ENCODE measurements around the gene SEMA3D. TPM values are rescaled to one million over a fixed set of nuclear protein-coding genes. Genes with fewer than 3 reads are reported as not detected.

The SEMA3D gene
- total and polyA plus RNA-seq, 2 of the 4 experiments (the other 2 are of a cell fraction), result 2.9 to 13.6 TPM

DNA sequence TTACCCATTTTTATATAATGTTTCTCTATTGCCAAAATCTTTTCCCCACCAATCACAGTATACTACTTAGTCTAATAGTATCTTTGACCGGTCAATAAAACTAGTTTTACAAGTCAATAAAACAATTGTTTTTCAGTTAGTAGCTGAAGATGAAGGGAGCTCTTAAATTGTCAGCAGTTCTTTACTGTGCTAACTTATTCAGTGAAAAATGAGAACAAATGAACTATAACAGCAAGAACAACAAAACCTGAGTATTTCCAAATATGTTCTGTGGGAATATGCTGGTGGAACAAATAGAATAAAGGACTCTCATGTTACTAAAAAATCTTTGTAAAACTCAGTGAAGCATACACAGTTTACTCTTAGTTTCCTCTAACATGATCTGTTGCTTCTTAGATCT is 134.0 kb downstream of the SEMA3D start:
- Histone ChIP-seq H3K14ac (replicated peaks; ENCODE audit: low read depth, low read length) (no peak overlapping the region), H3K23ac (ENCODE audit: low read depth, low read length) (no peak overlapping the region), H3K9ac (ENCODE audit: low read depth, low read length) (no peak overlapping the region), H4K5ac (ENCODE audit: low read depth, low read length) (no peak overlapping the region), H3K27me3 (ENCODE audit: control insufficient read depth, insufficient read depth, low read length) (no peaks in the 10 kb centered on the region), H3K4me3 (ENCODE audit: insufficient read depth, low read depth, low read length) (no peak overlapping the region), H3K36me3 (ENCODE audit: control insufficient read depth, insufficient read depth, low read length) (no peaks in the 10 kb centered on the region), H2AK5ac (ENCODE audit: low read depth, low read length) (no peak overlapping the region), H3K9me3 (ENCODE audit: control insufficient read depth, insufficient read depth, low read length) (no peaks in the 10 kb centered on the region), H2BK20ac (ENCODE audit: low read depth, low read length) (no peak overlapping the region), H2AK9ac (replicated peaks; ENCODE audit: low read depth, low read length, poor library complexity) (no peak overlapping the region), H3K56ac (ENCODE audit: extremely low read depth, insufficient read depth, low read length) (no peak overlapping the region), H2BK5ac (ENCODE audit: low read depth, low read length, poor library complexity, severe bottlenecking) (no peak overlapping the region), H2BK15ac (ENCODE audit: low read depth, low read length) (no peak overlapping the region), H4K20me1 (ENCODE audit: insufficient read depth, low read length) (no peaks in the 10 kb centered on the region), H3K4me1 (ENCODE audit: control insufficient read depth, insufficient read depth, low read length) (no peaks in the 10 kb centered on the region), H3K18ac (ENCODE audit: low read depth, low read length) (no peak overlapping the region), H4K8ac (ENCODE audit: low read depth in 2 of 2, low read length in 2 of 2) (no peak overlapping the region), H3K79me1 (ENCODE audit: low read depth in 1 of 2, low read length in 2 of 2) (no peaks in the 10 kb centered on the region), H3K4ac (ENCODE audit: low read depth, low read length) (no peak overlapping the region), H2AFZ (replicated peaks; ENCODE audit: low read length, poor library complexity) (no peak overlapping the region), H3K9me1 (ENCODE audit: insufficient read depth, low read length) (no peaks in the 10 kb centered on the region), H3K4me2 (ENCODE audit: low read depth, low read length) (no peak overlapping the region), H4K91ac (ENCODE audit: insufficient read depth, low read depth, low read length) (no peak overlapping the region), H3K27ac (ENCODE audit: insufficient read depth, low read length) (no peak overlapping the region), H2BK120ac (ENCODE audit: low read depth, low read length) (no peak overlapping the region)
- BruUV-seq (replicated peaks), result no TSS peak
- dilution Hi-C loops (cut with HindIII; ENCODE audit: low sequenced_read_pairs, unreplicated experiment), result no loop called here
- intact Hi-C loops (cut with micrococcal nuclease), result no loop called here
- TF ChIP-seq POLR2A (IDR thresholded peaks at IDR 0.05; ENCODE audit: low read depth, low read length) (no peak), CEBPB (IDR thresholded peaks at IDR 0.05; ENCODE audit: low read depth, low read length) (no peak), MAZ (IDR thresholded peaks at IDR 0.05; ENCODE audit: borderline replicate concordance, low read depth, low read length) (no peak), BHLHE40 (IDR thresholded peaks at IDR 0.05; ENCODE audit: low read depth, low read length) (no peak)
- ChIA-PET CTCF (no interaction called here), POLR2A (ENCODE audit: unreplicated experiment) (no interaction called here)
- no CpG with 5 or more reads among the region's 1 CpG for WGBS, 2 experiments (ENCODE audit: extremely low coverage in 2 of 2, insufficient read length in 1 of 2)
- DNase-seq, result no peak
- in situ Hi-C loops (cut with MboI; ENCODE audit: low sequenced_read_pairs), result loop anchor here (5.0 to 10.0 kb wide), 2 partner anchors 134 to 412 kb away; partner anchors contain the start of gene SEMA3D
- ATAC-seq (ENCODE audit: low read depth), result no peak
